A204.1 (cell line): ENCODE data around the gene KCNE3.
A peak's percentile ranks its signal among the peaks of the same experiment; 100 is the strongest.

Experiments
- FAIRE-seq: peaks from 2 replicates; lab custom pipeline; 2012; peaks lifted over from hg19 to GRCh38; lab: Jason Lieb, UNC

KCNE3 gene, protein sequence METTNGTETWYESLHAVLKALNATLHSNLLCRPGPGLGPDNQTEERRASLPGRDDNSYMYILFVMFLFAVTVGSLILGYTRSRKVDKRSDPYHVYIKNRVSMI

GRCh38 chr11:74466916-74467885 lies at the start of gene KCNE3:
Gene KCNE3, minus strand, starts transcription at chr11:74467549. Its CDS starts 9,986 bp downstream, at chr11:74457563.
- FAIRE-seq: no peak

GRCh38 chr11:74507582-74507981 lies 40.2 kb upstream of the KCNE3 start:
- no peak for FAIRE-seq

DNA sequence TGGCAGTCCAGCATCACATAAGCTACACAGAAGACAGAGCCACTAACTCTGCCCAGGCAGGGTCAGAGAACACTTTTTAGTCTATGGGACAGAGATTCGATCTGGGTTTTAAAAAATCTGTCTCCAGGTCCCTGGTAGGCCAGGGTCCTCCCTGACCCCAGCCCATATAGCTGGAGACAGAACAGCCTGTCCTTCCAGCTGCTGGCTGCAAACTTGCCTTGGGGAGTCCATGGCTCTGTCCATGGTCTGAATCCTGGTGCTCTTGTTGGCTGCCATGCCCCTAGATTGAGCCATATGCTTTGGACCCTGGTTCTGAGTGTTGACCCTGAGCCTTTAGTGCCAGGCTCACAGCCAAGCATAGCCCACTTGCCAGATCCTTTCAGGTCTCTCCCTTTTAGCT lies 39.5 kb upstream of the KCNE3 start:
- no peak for FAIRE-seq

DNA sequence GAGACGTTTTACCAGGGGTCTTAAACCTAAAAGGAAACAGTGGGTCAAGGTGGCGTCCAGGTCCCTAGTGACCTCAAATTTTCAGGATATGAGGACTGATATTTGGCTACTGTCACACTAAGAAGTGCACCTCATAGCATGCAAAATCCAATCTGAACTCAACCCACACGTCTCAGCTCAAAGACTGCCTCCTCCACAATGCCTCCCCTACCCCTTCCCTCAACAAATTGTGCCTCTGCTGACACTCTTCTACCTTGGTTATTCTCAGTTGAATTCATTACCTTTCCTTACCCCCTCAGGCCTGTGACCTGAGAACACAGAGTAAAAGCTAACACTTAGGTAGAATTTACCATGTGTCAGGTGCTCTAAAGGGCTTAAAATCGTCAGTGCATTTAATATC lies 38.6 kb upstream of the KCNE3 start:
- FAIRE-seq: no peak

- no peak for FAIRE-seq
These were observed 36.8 kb upstream of the KCNE3 start for GRCh38 chr11:74504100-74504691.

GRCh38 chr11:74494916-74495315 lies 27.6 kb upstream of the KCNE3 start:
- FAIRE-seq: no peak

- FAIRE-seq: no peak
These were observed 26.7 kb upstream of the KCNE3 start for GRCh38 chr11:74493791-74494630.

DNA sequence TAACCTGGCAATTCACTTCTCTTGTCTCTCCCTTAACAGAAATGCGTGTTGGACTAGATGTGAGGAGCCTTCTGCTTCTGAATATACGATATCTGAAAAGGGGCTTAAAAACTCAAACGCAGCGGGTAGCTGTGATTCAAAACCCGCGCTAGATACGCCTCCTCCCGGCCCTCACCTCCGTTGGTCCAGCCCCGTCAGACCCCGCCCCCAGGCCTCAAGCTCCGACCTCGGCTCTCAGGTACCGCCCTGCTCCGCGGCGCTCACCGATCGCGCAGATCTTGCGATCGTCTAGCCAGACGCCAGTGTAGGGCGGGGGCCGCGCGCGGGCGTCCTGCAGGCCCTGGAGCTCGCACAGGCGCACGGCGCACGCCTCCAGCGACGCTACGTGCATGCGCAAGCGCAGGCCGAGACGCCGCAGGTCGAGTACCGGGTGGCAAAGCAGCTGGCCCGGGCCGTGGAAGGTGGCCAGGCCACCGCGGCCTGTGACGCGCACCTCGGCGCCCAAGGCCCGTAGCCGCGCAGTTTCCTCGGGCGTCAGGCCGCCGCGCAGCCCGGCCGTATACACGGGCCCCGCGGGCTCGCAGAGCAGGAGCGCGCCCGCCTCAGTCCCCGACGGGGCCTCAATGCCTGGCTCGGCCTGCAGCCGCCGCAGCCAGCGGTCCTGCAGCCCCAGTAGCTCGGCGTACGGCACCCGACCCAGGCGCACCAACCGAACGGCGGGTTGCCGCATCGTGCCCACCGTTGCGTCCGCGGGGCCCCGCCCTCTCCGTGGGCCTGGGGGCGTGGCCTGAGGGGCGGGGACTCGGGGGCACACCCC lies 25.8 kb upstream of the KCNE3 start, which contains the start of gene LIPT2:
Gene LIPT2 (minus strand): TSS at position 751 of the 817 bp plus-strand sequence. CDS start 21 bp downstream, at position 730.
- peak; percentile 21 for FAIRE-seq

DNA sequence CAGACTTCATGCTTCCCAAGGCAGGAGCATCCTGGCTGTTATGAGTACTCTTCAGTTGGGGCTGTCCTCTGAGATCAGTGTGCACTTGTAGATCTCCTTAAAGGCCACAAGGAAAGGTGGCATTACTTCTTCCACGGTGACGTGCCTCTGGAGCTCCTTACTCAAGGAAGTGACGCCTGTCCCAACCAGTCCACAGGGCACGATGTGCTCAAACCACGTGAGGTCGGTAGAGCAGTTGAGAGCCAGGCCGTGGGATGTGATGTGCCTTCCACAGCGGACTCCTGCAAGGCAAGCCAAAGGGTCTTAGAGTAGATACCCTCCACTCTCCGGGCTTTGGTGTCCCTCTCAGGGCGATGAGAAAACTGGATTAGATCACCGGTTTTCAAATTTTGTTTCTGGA lies 24.7 kb upstream of the KCNE3 start:
- no peak for FAIRE-seq

DNA sequence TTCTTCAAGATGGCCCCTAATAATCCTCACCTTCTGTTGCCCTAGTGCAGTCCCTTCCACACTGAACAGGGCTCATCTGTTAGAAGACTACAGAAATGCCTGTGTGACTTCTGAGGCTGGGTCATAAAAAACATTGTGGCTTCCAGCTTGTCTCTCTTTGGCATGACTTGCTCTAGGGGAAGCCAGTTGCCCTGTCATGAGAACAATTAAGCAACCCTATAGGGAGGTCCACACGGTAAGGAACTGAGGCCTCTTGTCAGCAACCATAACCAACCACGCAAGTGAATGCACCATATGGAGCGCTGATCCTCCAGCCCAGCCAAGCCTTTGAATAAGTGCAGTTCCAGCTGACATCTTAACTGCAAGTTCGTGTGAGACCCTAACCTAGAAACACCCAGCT lies 23.6 kb upstream of the KCNE3 start:
- no peak for FAIRE-seq

DNA sequence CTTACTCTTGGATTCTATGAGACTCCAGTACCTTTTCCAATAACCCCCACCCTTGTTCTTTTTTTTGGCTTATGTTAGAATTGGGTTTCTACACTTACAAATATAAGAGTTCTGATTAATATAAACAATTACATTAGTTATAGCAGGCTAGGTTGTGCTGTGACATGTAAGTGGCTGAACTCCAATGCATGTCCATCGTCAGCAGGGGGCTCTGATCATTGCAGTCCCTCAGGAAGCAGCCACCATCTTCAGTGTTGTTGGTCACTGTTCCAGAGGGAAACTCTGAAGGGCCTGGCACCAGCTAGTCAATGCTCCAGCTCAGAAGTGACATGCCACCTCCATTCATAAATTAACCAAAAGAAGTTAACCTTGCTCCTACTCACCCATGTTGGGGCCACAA lies 20.5 kb upstream of the KCNE3 start:
- no peak for FAIRE-seq

- FAIRE-seq: no peak
These were observed 18.5 kb upstream of the KCNE3 start for GRCh38 chr11:74485868-74486267.

DNA sequence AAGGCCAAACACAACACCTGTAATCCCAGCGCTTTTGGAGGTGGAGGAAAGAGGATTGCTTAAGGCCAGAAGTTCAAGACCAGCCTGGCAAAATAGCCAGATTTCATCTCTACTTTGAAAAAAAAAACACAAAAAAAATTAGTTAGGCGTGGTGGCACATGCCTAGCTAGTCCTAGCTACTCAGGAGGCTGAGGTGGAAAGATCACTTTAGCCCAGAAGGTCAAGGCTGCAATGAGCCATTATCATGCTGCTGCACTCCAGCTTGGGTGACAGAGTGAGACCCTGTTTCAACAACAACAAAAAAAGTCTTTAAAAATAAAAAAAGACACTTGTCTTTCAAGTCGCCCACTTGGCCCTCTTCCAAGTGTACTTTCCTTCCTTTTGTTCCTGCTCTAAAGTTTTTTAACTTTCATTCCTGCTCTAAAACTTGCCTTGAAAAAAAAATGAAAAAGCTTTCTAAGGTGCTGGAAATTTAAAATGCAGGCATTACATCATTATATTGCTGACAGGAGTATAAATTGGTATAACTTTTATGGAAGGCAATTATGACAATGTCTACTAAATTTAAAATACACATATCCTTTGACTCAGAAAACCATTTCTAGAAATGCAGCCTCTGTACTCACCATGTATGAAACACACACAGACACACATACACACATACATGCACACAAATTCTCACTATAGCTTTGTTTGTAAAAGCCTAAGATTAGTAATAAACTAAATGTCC lies 13.5 kb upstream of the KCNE3 start:
- no peak for FAIRE-seq

DNA sequence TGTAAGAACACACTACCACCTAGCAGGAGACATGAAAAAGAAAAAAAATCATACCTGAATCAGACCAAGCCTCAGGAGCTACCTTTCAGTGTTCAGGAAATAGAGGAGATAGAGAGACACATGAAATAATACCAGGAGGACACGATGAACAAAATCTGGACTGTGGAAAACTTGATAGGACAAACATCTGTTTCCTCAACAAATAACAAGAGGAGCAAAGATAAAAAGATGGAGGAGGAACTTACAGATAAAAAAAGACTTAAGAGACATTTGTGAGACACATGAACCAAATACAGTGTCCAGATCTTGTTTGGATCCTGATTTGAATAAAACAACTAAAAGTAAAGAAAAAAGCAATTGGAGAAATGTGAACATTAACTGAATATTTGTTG lies 12.4 kb upstream of the KCNE3 start:
- FAIRE-seq: no peak

- no peak for FAIRE-seq
These were observed 11.8 kb upstream of the KCNE3 start for GRCh38 chr11:74478877-74479731.

DNA sequence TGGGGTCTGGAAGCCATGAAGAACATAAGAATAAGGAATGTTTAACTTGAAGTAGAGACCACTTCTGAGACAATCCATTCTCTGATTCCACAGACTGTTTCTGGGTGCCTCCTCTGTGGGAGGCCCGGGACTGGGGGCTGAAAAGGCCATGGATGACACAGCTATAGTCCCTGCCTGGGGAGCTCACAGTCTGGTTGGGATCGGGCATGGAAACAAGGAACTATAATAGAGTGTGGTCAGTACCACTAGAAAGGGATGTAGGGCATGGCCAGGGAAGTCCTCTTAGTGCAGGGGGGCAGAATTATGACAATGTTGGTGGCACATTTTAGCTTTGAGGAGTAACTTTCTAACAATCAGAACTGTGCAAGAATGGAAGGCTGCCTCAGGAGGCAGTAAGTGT lies 9.2 kb upstream of the KCNE3 start:
- FAIRE-seq: no peak

DNA sequence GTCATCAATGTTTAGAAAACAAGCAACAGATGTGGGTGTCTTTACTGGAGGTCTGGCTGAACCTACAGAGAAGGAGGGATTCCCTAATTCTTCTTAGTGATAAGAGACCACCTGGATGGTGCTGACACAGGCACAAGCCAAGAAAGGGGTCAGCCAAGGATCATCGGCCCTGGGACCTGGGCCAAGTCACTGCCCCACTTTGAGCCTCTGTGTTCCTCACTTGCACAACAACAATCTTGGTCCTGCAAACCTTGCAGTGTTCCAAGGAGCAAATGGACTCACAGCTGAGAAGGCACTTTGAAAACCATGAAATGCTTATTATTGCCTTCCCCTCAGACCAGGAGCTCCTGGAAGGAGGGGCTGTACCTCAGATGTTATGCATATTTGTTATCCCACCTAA lies 7.0 kb upstream of the KCNE3 start:
- FAIRE-seq: no peak

GRCh38 chr11:74473382-74474173 lies 6.2 kb upstream of the KCNE3 start:
- no peak for FAIRE-seq
